T-helper 2 cell (primary cell): ENCODE measurements around the gene RNF223.
"Not testable (repeated sequence)": the region's sequence is repeated elsewhere in the genome, so short reads cannot be mapped to it uniquely, and the experiment has no call there.

Experiments used
- DNase-seq, 5 experiments: peaks; one replicate each; pipeline versions ENCODE4 v3.0.0 to v3.0.0-alpha.2; 2012 to 2022

Gene RNF223

DNA sequence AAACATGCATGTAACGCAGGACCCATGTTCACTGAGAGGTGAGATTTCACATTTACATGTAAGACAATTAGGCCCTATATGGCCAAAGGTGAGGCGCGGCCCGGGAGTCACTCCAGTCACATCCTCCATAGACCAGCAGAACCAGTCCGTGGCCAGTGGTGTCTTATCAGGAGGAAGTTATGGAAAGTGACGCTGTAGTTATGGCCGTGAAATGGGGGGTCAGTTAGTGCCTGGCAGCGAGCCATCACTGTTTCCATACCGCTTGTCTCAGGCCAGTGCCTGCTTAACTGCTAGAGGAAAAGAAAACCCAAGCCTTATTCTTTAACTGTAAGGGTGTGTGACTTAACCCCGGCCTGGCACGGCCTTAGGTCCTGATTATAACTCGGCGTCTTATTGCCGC is 35.6 kb upstream of the RNF223 start:
- no peak for DNase-seq

GRCh38 chr1:1106510-1107221 is 32.6 kb upstream of the RNF223 start:
- DNase-seq: no peak

- peak in 1 of 5 experiments; percentile 41 for DNase-seq
Measured at GRCh38 chr1:1104152-1104551, 30.0 kb upstream of the RNF223 start.

DNA sequence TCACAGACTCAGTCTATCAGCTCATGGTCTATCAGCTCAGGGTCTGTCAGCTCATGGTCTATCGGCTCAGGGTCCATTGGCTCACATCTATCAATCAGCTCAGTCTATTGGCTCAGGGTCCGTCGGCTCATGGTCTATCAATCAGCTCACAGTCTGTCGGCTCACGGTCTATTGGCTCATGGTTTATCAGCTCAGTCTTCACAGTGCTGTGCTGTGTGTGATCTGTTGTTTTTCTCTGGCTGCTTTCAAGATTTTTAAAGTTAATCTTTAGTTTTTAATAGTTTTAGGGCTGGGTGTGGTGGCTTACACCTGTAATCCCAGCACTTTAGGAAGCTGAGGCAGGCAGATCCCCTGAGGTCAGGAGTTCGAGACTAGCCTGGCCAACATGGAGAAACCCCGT is 27.4 kb upstream of the RNF223 start:
- DNase-seq: no peak

- no peak for DNase-seq
Measured at GRCh38 chr1:1100296-1100695, 26.2 kb upstream of the RNF223 start.

DNA sequence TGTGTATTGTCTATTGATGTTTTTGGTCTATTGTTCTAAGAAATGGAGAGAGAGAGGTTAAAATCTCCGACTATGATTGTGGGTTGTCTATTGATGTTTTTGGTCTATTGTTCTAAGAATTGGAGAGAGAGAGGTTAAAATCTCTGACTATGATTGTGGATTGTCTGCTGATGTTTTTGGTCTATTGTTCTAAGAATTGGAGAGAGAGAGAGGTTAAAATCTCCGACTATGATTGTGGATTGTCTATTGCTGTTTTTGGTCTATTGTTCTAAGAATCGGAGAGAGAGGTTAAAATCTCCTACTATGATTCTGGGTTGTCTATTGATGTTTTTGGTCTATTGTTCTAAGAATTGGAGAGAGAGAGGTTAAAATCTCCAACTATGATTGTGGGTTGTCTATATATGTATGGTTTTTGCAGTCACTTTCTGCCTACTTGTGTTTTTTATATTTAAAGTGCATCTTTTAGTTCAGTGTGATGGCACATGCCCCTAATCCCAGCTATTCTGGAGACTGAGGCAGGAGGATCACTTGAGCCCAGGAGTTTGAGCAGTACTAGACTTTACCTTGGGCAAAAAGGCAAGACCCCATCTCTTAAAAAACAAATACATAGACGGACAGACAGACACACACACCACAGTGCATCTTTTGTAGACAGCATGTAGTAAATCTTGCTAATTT is 25.5 kb upstream of the RNF223 start:
- peak in 1 of 5 experiments; percentile 74 for DNase-seq

- peak in 1 of 5 experiments; percentile 81 for DNase-seq
Measured at GRCh38 chr1:1098681-1099421, 24.7 kb upstream of the RNF223 start.

DNA sequence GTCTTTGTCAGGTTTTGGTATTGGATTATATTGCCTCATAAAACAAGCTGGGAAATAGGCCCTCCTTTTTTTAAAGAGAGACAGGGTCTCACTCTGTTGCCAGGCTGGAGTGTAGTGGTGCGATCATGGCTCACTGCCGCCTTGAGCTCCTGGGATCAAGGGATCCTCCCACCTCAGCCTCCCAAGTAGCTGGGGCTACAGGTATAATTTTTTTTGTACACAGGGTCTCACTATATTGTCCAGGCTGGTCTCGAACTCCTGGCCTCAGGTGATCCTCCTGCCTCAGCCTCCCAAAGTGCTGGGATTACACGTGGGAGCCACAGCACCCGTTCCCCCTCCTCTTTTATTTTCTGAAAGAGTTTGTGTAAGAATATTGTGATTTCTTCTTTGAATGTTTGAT is 22.0 kb upstream of the RNF223 start:
- DNase-seq: not testable (repeated sequence)

DNA sequence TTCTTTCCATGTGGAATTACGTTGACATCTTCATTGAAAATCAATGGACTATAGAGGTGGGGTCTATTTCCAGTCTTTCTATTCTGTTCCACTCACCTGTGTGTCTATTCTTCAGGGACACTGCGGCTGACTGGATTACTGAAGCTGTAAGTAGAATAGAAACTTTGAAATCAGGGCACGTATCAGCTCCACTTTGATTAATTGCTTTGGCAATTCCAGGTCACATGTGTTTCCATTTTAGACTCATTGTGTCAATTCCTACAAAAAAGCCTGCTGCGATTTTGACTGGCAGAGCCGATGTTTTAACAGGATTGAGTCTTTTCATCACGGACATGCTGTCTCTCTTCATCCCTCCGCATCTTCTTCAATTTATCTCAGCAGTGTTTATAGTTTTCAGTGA is 20.9 kb upstream of the RNF223 start:
- no peak for DNase-seq

DNA sequence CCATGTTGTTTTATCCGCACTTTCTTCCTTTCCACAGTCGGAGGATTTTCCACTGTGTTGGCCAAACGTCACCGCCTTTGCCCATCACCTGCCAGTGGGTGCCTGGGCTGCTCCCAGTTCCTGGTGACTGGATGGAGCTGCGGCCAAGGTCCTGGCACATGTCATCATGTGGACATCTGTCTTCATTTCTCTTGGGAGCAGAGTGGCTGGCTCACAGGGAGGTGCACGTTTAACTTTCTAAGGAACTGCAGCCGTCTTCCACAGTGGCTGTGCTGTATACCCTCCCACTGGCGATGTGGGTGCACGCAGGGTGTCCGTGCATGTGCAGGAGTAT is 19.5 kb upstream of the RNF223 start:
- no peak for DNase-seq

DNA sequence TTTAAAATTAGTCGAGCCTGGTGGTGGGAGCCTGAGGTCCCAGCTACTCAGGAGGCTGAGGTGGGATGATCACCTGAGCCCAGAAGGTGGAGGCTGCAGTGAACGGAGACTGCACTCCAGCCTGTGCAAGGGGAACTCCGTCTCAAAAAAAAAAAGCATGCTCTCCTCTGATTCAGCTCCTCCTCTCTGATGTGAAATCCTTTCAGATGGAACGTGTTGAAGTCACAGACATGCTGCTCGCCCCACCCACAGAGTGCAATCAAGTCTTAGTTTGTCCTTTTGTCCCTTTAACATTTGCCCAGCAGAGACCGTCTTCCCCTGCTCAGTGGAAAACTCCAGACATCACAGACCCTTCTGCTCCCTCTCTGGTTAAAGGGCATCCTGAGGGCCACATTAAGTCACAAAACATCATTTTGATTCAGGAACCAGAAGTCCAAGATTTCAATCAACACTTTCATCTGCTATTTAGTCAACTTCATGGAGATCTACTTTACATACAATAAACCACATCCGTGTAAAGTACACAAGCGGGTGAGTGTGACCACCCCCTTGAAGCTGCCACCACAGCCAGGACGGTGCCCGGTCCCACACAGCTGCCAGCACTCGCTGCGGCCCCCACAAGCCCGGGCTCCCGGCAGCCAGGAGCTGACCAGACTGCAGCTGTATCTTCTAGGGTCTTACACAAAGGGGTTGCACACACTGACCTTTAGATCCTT is 18.9 kb upstream of the RNF223 start:
- no peak for DNase-seq

DNA sequence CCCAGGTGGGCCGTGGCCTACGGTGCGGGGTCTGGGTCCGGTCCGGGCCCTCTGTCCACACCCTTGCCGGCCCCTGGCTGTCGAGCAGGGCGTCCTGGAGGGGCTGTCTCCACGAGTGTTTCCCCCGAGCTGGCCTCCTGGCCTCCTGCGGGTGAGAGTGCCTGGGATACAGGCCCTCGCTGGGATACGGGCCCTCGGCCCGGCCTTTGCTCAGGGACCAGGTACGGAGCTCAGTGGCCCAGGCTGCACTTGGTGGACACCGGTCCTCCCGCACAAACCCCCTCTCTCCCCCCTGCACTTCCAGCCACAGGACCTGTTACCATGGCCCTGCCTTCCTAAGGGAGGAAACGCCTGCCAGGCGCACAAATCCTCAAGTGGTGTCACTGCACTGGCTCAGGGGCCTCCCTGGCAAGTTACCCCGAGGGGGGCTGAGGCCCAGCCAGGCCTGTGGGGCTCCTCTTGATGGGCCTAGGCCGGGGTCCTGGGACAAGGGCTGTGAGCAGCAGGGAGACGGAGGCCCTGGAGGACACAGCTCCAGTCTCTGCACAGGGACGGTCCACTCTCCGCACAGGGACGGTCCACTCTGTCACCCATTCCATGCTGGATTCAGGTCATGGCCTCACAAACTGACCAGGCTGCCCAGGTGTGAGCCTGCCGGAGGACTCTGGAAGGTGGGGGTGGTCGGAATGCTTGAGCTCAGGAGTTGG is 18.2 kb upstream of the RNF223 start:
- no peak for DNase-seq

GRCh38 chr1:1091344-1092148 is 17.4 kb upstream of the RNF223 start:
- no peak for DNase-seq

- DNase-seq: no peak
Measured at GRCh38 chr1:1090424-1091343, 16.6 kb upstream of the RNF223 start.

DNA sequence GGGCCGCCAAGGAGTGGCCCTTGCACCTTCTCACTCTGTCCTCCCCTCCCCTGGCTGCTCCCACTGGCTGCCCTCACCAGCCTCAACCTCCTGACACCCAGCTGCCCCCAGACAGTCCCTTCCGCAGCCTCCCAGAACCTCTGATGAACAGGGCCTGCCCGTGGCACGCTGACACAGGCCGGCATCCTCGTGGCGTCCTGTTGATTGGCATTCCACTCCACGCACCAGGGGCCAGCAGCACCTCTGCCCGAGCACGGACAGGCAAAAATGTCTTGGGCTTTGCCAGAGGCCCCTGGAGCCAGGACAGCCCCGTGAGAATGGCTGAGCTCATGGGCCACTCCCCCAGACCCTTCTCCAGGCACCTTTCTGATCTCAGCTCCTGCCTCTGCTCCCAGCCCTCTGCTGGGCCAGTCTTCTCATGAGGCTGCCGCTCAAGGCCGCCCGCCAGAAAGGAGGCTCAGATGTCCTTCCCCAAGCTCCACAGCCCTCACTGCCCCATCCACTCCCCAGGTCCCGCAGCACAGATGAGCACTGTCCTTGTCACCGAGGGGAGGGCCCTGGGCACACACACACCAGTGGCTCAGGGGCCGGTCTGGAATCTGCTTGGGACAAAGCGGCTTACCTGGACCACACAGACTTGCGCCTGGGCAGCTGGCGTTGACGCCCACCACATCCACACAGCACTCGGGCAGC is 15.8 kb upstream of the RNF223 start:
- DNase-seq: no peak

DNA sequence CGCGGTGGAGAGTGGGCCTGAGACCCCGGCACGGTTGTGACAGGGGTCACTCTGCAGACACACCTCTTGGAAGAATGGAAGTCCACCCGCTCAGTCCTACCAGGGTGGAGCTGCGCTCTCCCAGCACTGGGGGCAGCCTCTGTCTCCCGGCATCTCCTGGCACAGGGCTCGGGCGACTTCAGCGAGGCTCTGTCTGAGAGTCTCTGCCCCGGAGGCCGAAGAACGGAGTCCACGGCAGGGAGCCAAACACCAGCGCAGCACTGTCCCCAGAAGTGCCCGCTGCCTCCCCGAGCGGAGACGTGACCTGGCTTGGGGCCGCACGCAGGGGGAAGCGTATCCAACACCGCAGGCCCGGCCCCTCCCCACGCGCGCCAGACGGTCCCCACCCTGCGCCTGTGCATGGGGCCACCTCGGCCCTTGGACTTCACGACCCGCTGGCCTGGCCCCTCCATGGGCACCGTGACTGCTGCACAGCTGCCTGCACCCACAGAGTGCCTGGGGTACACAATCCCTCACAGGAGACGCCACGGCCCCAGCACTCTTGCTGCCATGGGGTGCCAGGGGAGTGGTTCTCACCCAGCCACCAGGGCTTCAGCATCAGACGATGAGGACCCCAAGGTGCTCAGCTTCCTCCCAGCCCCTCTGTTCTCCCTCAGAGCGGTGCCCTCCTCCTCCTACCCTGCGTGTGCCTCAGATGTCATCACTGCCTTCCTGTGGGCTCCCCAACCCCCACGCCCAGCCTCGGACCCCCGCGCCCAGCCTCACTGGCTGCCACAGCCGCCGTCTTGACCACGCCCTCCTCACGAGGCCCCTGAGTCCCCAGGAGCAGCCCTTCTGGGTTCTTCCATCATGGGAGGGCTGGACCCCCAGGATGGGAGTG is 14.9 kb upstream of the RNF223 start:
- no peak for DNase-seq

DNA sequence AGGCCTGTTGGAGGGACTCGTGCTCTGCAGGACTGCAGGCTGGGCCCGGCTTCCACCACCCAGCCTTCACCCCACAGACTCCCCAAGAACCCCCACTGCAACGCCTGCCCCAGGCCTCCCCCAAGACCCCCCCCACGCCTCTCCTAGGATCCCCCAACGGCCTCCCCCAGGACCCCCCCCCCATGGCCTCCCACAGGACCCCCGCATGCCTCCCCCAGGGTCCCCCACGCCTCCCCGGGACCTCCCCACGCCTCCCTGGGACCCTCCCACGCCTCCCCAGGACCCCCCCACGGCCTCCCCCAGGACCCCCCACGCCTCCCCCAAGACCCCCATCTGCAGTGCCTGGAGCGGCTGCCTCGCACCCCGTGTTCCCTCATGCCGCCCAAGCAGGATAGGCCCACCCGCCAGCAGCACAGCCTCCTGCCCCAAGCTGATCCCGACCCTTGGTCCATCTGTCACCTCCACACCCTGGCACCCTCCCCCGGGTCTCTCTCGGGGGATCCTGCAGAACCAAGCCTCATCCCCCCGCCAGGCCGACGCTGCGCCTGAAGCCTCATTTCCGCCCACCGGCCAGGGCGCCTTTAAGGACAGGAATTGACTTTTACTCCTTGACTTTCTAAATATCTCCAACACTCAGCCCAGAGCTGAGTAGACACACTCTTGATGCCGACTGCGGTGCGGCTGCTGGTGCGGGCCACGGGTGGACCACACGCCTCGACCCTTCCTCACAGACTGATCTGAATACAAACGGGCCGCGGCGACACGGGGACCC is 14.1 kb upstream of the RNF223 start:
- DNase-seq: no peak
